ENCODE measurements around the gene NFATC2. TPM values are rescaled to one million over a fixed set of nuclear protein-coding genes. Genes with fewer than 3 reads are reported as not detected.

The NFATC2 gene
- total and polyA plus RNA-seq, 2 of the 4 experiments (the other 2 are of a cell fraction) = 0.18 to 0.38 TPM

DNA sequence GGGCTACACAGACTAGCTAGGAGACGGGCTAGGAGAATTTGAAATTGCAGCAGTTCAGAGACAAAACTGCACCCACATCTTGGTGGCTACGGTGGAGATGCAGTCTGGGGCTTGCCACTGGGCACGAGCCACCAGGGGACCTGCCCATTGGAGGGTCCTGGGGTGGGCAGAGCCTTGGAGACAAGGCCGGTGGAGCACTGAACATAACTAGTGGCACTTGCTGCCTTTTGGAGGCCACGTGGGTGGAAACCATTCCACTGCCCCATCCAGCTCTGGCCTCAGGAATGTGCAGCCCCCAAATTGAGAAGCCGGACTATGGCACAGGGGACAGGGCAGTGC lies 113.4 kb downstream of the NFATC2 start:
- H2AFZ ChIP-seq (replicated peaks; ENCODE audit: low read length, poor library complexity) = no peak overlapping the region
- H3K9me3 ChIP-seq (ENCODE audit: control insufficient read depth, insufficient read depth, low read length) = no peaks in the 10 kb centered on the region
- H3K18ac ChIP-seq (ENCODE audit: low read depth, low read length) = no peak overlapping the region
- WGBS, 2 experiments (ENCODE audit: extremely low coverage in 2 of 2, insufficient read length in 1 of 2) = 88% methylated on average over 2 of the region's 6 CpGs; no CpG with 5 or more reads in 1 of the 2 experiments
- no peak overlapping the region for H3K23ac ChIP-seq (ENCODE audit: low read depth, low read length)
- H3K27ac ChIP-seq (ENCODE audit: insufficient read depth, low read length) = no peak overlapping the region
- ATAC-seq (ENCODE audit: low read depth) = no peak
- no peak overlapping the region for H2AK5ac ChIP-seq (ENCODE audit: low read depth, low read length)
- no peak overlapping the region for H2BK15ac ChIP-seq (ENCODE audit: low read depth, low read length)
- POLR2A ChIA-PET (ENCODE audit: unreplicated experiment) = no interaction called here
- H3K4me1 ChIP-seq (ENCODE audit: control insufficient read depth, insufficient read depth, low read length) = peaks cover 2% of the 10 kb centered on the region; the same call in 1 of the 2 replicates
- no peak overlapping the region for H3K4me3 ChIP-seq (ENCODE audit: insufficient read depth, low read depth, low read length)
- H3K9ac ChIP-seq (ENCODE audit: low read depth, low read length) = no peak overlapping the region
- no peak overlapping the region for H3K14ac ChIP-seq (replicated peaks; ENCODE audit: low read depth, low read length)
- TF ChIP-seq MXI1 (IDR thresholded peaks at IDR 0.05; ENCODE audit: borderline replicate concordance, low read depth, low read length) (no peak), POLR2A (IDR thresholded peaks at IDR 0.05; ENCODE audit: low read depth, low read length) (no peak), CHD1 (IDR thresholded peaks at IDR 0.05; ENCODE audit: low read depth, low read length) (no peak), NFE2L2 (IDR thresholded peaks at IDR 0.05; ENCODE audit: low read depth, low read length) (no peak), FOS (IDR thresholded peaks at IDR 0.05; ENCODE audit: low read depth, low read length) (no peak), RFX5 (IDR thresholded peaks at IDR 0.05; ENCODE audit: low read depth, low read length) (no peak), BHLHE40 (IDR thresholded peaks at IDR 0.05; ENCODE audit: low read depth, low read length) (no peak), CEBPB (IDR thresholded peaks at IDR 0.05; ENCODE audit: low read depth, low read length) (no peak), RAD21 (IDR thresholded peaks at IDR 0.05; ENCODE audit: low read length) (no peak), RCOR1 (IDR thresholded peaks at IDR 0.05; ENCODE audit: insufficient replicate concordance, low read length) (no peak), MAFK (IDR thresholded peaks at IDR 0.05; ENCODE audit: low read depth, low read length) (no peak), MAZ (IDR thresholded peaks at IDR 0.05; ENCODE audit: borderline replicate concordance, low read depth, low read length) (no peak)
- TF ChIP-seq, protein P1, sequence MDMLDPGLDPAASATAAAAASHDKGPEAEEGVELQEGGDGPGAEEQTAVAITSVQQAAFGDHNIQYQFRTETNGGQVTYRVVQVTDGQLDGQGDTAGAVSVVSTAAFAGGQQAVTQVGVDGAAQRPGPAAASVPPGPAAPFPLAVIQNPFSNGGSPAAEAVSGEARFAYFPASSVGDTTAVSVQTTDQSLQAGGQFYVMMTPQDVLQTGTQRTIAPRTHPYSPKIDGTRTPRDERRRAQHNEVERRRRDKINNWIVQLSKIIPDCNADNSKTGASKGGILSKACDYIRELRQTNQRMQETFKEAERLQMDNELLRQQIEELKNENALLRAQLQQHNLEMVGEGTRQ (IDR thresholded peaks at IDR 0.05; ENCODE audit: low read depth, low read length) = no peak
- TF ChIP-seq, protein P2, sequence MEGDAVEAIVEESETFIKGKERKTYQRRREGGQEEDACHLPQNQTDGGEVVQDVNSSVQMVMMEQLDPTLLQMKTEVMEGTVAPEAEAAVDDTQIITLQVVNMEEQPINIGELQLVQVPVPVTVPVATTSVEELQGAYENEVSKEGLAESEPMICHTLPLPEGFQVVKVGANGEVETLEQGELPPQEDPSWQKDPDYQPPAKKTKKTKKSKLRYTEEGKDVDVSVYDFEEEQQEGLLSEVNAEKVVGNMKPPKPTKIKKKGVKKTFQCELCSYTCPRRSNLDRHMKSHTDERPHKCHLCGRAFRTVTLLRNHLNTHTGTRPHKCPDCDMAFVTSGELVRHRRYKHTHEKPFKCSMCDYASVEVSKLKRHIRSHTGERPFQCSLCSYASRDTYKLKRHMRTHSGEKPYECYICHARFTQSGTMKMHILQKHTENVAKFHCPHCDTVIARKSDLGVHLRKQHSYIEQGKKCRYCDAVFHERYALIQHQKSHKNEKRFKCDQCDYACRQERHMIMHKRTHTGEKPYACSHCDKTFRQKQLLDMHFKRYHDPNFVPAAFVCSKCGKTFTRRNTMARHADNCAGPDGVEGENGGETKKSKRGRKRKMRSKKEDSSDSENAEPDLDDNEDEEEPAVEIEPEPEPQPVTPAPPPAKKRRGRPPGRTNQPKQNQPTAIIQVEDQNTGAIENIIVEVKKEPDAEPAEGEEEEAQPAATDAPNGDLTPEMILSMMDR (conservative IDR thresholded peaks at IDR 0.05; ENCODE audit: low read depth, low read length) = no peak
- TF ChIP-seq, protein P3, sequence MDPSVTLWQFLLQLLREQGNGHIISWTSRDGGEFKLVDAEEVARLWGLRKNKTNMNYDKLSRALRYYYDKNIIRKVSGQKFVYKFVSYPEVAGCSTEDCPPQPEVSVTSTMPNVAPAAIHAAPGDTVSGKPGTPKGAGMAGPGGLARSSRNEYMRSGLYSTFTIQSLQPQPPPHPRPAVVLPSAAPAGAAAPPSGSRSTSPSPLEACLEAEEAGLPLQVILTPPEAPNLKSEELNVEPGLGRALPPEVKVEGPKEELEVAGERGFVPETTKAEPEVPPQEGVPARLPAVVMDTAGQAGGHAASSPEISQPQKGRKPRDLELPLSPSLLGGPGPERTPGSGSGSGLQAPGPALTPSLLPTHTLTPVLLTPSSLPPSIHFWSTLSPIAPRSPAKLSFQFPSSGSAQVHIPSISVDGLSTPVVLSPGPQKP (IDR thresholded peaks at IDR 0.05; ENCODE audit: borderline replicate concordance, low read depth, low read length) = no peak
- H4K91ac ChIP-seq (ENCODE audit: insufficient read depth, low read depth, low read length) = no peak overlapping the region
- intact Hi-C loops (cut with micrococcal nuclease) (no loop called here), in situ Hi-C loops (cut with MboI; ENCODE audit: low sequenced_read_pairs) (no loop called here), dilution Hi-C loops (cut with HindIII; ENCODE audit: low sequenced_read_pairs, unreplicated experiment) (no loop called here)
- no peak overlapping the region for H3K4me2 ChIP-seq (ENCODE audit: low read depth, low read length)
- DNase-seq = no peak
- no peak overlapping the region for H3K56ac ChIP-seq (ENCODE audit: extremely low read depth, insufficient read depth, low read length)
- H3K36me3 ChIP-seq (ENCODE audit: control insufficient read depth, insufficient read depth, low read length) = no peaks in the 10 kb centered on the region
- H2BK20ac ChIP-seq (ENCODE audit: low read depth, low read length) = no peak overlapping the region
- H3K79me1 ChIP-seq (ENCODE audit: low read depth in 1 of 2, low read length in 2 of 2) = no peaks in the 10 kb centered on the region
- no peak overlapping the region for H4K8ac ChIP-seq (ENCODE audit: low read depth in 2 of 2, low read length in 2 of 2)
- no peaks in the 10 kb centered on the region for H3K27me3 ChIP-seq (ENCODE audit: control insufficient read depth, insufficient read depth, low read length)
- no peaks in the 10 kb centered on the region for H4K20me1 ChIP-seq (ENCODE audit: insufficient read depth, low read length)
- no TSS peak for BruUV-seq (replicated peaks)
- no peak overlapping the region for H4K5ac ChIP-seq (ENCODE audit: low read depth, low read length)
- H3K4ac ChIP-seq (ENCODE audit: low read depth, low read length) = no peak overlapping the region
- no peak overlapping the region for H2AK9ac ChIP-seq (replicated peaks; ENCODE audit: low read depth, low read length, poor library complexity)
- H3K9me1 ChIP-seq (ENCODE audit: insufficient read depth, low read length) = peaks cover 13% of the 10 kb centered on the region; the same call in 1 of the 2 replicates
- H2BK5ac ChIP-seq (ENCODE audit: low read depth, low read length, poor library complexity, severe bottlenecking) = no peak overlapping the region
- no peak overlapping the region for H2BK120ac ChIP-seq (ENCODE audit: low read depth, low read length)
- CTCF ChIA-PET = no interaction called here

All from IMR-90 (cell line).